A549 (cell line): Measurements from ENCODE around the gene UCKL1.

ENCODE experiments used
- CTCF ChIP-seq: fragments of >200 bp; sonication (Bioruptor Twin); formaldehyde crosslinking; IDR thresholded peaks from 3 replicates; pipeline ENCODE4 v1.5.1; 2016
- EP300 ChIP-seq, 2 experiments: fragments of >200 bp; sonication (Bioruptor Twin); formaldehyde crosslinking; IDR thresholded peaks; 2 replicates in 1 of 2; 3 replicates in 1 of 2; pipeline ENCODE4 v1.6.1; 2016 to 2017
- MYC ChIP-seq: IDR thresholded peaks from 2 replicates; pipeline ENCODE4 v1.6.1; 2012; ENCODE audit warnings: mild to moderate bottlenecking, inconsistent platforms, low read length, improper control_type of control experiment, borderline replicate concordance
- POLR2AphosphoS2 ChIP-seq: conservative IDR thresholded peaks from 2 replicates; pipeline ENCODE4 v1.6.1; 2012; ENCODE audit warnings: low read length, improper control_type of control experiment, inconsistent platforms
- RCOR1 ChIP-seq: fragments of 150-350 bp; IDR thresholded peaks from 2 replicates; pipeline ENCODE4 v1.6.1; 2014; ENCODE audit warnings: antibody characterized with exemption, low read length, low read depth
- REST ChIP-seq: fragments of 200-600 bp; sonication (generic); IDR thresholded peaks from 2 replicates; pipeline ENCODE4 v1.6.1; 2016; ENCODE audit warnings: antibody characterized with exemption, mild to moderate bottlenecking, moderate library complexity
- TF ChIP-seq, protein P1 (sequence below): fragments of >200 bp; sonication (Bioruptor Twin); formaldehyde crosslinking; IDR thresholded peaks from 3 replicates; pipeline ENCODE4 v1.6.1; 2016
- TF ChIP-seq, protein P2 (sequence below): fragments of 450-650 bp; IDR thresholded peaks from 2 replicates; pipeline ENCODE4 v1.6.1; 2014; ENCODE audit warnings: antibody characterized with exemption
- TF ChIP-seq, protein P3 (sequence below): fragments of 250-450 bp; sonication (Bioruptor Pico); IDR thresholded peaks from 2 replicates; pipeline ENCODE4 v1.5.0; 2021; ENCODE audit warnings: mild to moderate bottlenecking, moderate library complexity, borderline replicate concordance

- TF ChIP-seq, protein P1, sequence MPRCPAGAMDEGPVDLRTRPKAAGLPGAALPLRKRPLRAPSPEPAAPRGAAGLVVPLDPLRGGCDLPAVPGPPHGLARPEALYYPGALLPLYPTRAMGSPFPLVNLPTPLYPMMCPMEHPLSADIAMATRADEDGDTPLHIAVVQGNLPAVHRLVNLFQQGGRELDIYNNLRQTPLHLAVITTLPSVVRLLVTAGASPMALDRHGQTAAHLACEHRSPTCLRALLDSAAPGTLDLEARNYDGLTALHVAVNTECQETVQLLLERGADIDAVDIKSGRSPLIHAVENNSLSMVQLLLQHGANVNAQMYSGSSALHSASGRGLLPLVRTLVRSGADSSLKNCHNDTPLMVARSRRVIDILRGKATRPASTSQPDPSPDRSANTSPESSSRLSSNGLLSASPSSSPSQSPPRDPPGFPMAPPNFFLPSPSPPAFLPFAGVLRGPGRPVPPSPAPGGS, result no peak
- TF ChIP-seq REST (no peak), EP300 (IDR thresholded peaks at IDR 0.05) (no peak), MYC (no peak), CTCF (no peak), POLR2AphosphoS2 (no peak), RCOR1 (no peak)
- TF ChIP-seq, protein P2, sequence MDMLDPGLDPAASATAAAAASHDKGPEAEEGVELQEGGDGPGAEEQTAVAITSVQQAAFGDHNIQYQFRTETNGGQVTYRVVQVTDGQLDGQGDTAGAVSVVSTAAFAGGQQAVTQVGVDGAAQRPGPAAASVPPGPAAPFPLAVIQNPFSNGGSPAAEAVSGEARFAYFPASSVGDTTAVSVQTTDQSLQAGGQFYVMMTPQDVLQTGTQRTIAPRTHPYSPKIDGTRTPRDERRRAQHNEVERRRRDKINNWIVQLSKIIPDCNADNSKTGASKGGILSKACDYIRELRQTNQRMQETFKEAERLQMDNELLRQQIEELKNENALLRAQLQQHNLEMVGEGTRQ, result no peak
- TF ChIP-seq, protein P3, sequence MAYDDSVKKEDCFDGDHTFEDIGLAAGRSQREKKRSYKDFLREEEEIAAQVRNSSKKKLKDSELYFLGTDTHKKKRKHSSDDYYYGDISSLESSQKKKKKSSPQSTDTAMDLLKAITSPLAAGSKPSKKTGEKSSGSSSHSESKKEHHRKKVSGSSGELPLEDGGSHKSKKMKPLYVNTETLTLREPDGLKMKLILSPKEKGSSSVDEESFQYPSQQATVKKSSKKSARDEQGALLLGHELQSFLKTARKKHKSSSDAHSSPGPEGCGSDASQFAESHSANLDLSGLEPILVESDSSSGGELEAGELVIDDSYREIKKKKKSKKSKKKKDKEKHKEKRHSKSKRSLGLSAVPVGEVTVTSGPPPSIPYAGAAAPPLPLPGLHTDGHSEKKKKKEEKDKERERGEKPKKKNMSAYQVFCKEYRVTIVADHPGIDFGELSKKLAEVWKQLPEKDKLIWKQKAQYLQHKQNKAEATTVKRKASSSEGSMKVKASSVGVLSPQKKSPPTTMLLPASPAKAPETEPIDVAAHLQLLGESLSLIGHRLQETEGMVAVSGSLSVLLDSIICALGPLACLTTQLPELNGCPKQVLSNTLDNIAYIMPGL (CRISPR knock-in tag), result no peak
Observed at GRCh38 chr20:63967330-63968135, 11.3 kb upstream of the UCKL1 start.
